OCI-LY7 (cell line): Measurements from ENCODE around the gene AP5S1. TPM values are rescaled to one million over a fixed set of nuclear protein-coding genes. Genes with fewer than 3 reads are reported as not detected.

Source experiments
- BruUV-seq: library from RNA; stranded (reverse); fragments of 400-500 nt; replicated peaks from 2 replicates; lab custom pipeline; 2021; lab: Mats Ljungman, UMichigan
- CTCF ChIA-PET: fragments of 300-600 bp; sonication (Branson Sonifier 250); formaldehyde crosslinking; loops from one replicate; lab custom pipeline; 2022; ENCODE audit warnings: antibody characterized with exemption; ENCODE audit not compliant: unreplicated experiment; lab: Charles Lee
- POLR2A ChIA-PET: fragments of 300-600 bp; sonication (Branson Sonifier 250); formaldehyde crosslinking; loops from one replicate; lab custom pipeline; 2022; ENCODE audit warnings: antibody characterized with exemption; lab: Charles Lee
- DNase-seq: peaks from one replicate; pipeline ENCODE4 v3.0.0-alpha.2; 2015; ENCODE audit warnings: low spot score
- H2AFZ ChIP-seq: fragments of 200-600 bp; sonication (generic), shearing (Covaris generic); 2 replicates; pipeline ENCODE4 v1.6.1; 2014; ENCODE audit warnings: mild to moderate bottlenecking, antibody characterized with exemption, low read length, moderate library complexity
- H3K27ac ChIP-seq: fragments of 200-600 bp; sonication (generic); 2 replicates; pipeline ENCODE4 v1.5.1; 2014; ENCODE audit warnings: mixed run types, low read depth, mild to moderate bottlenecking, moderate library complexity, low read length, inconsistent platforms; ENCODE audit not compliant: poor library complexity, severe bottlenecking
- H3K36me3 ChIP-seq: fragments of 200-600 bp; sonication (generic); 2 replicates; pipeline ENCODE4 v1.6.1; 2014; ENCODE audit warnings: mild to moderate bottlenecking, antibody characterized with exemption, low read length, moderate library complexity, mixed read lengths; ENCODE audit not compliant: insufficient read depth
- H3K4me1 ChIP-seq: fragments of 200-600 bp; sonication (generic); 2 replicates; pipeline ENCODE4 v1.5.1; 2014; ENCODE audit warnings: mild to moderate bottlenecking, low read length; ENCODE audit not compliant: insufficient read depth, poor library complexity, severe bottlenecking
- H3K4me2 ChIP-seq: fragments of 200-600 bp; sonication (generic); 2 replicates; pipeline ENCODE4 v1.6.1; 2014; ENCODE audit warnings: mild to moderate bottlenecking, low read length
- H3K4me3 ChIP-seq: fragments of 200-600 bp; sonication (generic); 2 replicates; pipeline ENCODE4 v1.5.1; 2014; ENCODE audit warnings: mild to moderate bottlenecking, low read depth, low read length; ENCODE audit not compliant: poor library complexity, severe bottlenecking
- H3K79me2 ChIP-seq: fragments of 200-600 bp; sonication (generic); 2 replicates; pipeline ENCODE4 v1.6.1; 2016; ENCODE audit warnings: low read depth, mild to moderate bottlenecking, low read length, moderate library complexity, mixed read lengths; ENCODE audit not compliant: insufficient read depth
- H3K9me2 ChIP-seq: fragments of 200-600 bp; sonication (generic); 2 replicates; pipeline ENCODE4 v1.6.1; 2016; ENCODE audit warnings: mild to moderate bottlenecking, low read length, mixed read lengths; ENCODE audit not compliant: insufficient read depth
- H3K9me3 ChIP-seq: fragments of 200-600 bp; sonication (generic); 2 replicates; pipeline ENCODE4 v1.6.1; 2014; ENCODE audit warnings: mild to moderate bottlenecking, mixed run types, low read length, mixed read lengths
- H4K20me1 ChIP-seq: fragments of 200-600 bp; sonication (generic); 2 replicates; pipeline ENCODE4 v1.6.1; 2014; ENCODE audit warnings: mild to moderate bottlenecking, antibody characterized with exemption, low read length, moderate library complexity, mixed read lengths; ENCODE audit not compliant: insufficient read depth
- CTCF ChIP-seq: fragments of 200-600 bp; sonication (generic); conservative IDR thresholded peaks from 2 replicates; pipeline ENCODE4 v1.5.1; 2014; ENCODE audit warnings: mild to moderate bottlenecking, antibody characterized with exemption, low read length, moderate library complexity, mixed read lengths
- EZH2phosphoT487 ChIP-seq: fragments of 200-600 bp; sonication (generic); IDR thresholded peaks from 2 replicates; pipeline ENCODE4 v1.6.1; 2018; ENCODE audit warnings: low read depth, borderline replicate concordance, mild to moderate bottlenecking, mixed run types, antibody characterized with exemption, low read length, moderate library complexity, mixed read lengths
- intact Hi-C: fragments of 100-400 bp; cut with micrococcal nuclease; formaldehyde crosslinking; loops from one replicate; pipeline ENCODE4 v1.10.0; 2022; ENCODE audit not compliant: unreplicated experiment
- total RNA-seq, 2 experiments: library from RNA; depleted of rRNA in 1 of 2; stranded (reverse); fragments of >200 nt in 1 of 2; shearing (Covaris generic) in 1 of 2; gene quantifications; 2 replicates each; pipeline ENCODE4 v1.2.3, GENCODE V29; 2014 to 2022

Gene AP5S1
- total RNA-seq, 2 experiments from 2014 or later = 9.8 to 12.1 TPM

GRCh38 chr20:3862333-3862732, 42.0 kb downstream of the AP5S1 start:
- POLR2A ChIA-PET = no interaction called here

GRCh38 chr20:3863317-3863716, 43.0 kb downstream of the AP5S1 start:
- peak; percentile 30 for DNase-seq
- POLR2A ChIA-PET = no interaction called here

More at GRCh38 chr20:3862333-3862732, 42.0 kb downstream of the AP5S1 start:
- Histone ChIP-seq H3K27ac (no peak overlapping the region), H3K4me2 (no peak overlapping the region), H3K4me3 (no peak overlapping the region), H3K79me2 (no peaks in the 10 kb centered on the region), H3K9me3 (peaks cover 6% of the 10 kb centered on the region; the same call in 1 of the 2 replicates), H3K36me3 (peaks cover 78% of the 10 kb centered on the region), H2AFZ (no peak overlapping the region), H3K9me2 (no peaks in the 10 kb centered on the region), H3K4me1 (no peaks in the 10 kb centered on the region), H4K20me1 (no peaks in the 10 kb centered on the region)
- intact Hi-C loops = no loop called here
- no TSS peak for BruUV-seq
- no peak for DNase-seq
- CTCF ChIA-PET = no interaction called here
- TF ChIP-seq CTCF (no peak), EZH2phosphoT487 (no peak)

More at GRCh38 chr20:3863317-3863716, 43.0 kb downstream of the AP5S1 start:
- Histone ChIP-seq H3K9me2 (no peaks in the 10 kb centered on the region), H3K79me2 (no peaks in the 10 kb centered on the region), H3K4me2 (no peak overlapping the region), H3K9me3 (peaks cover 6% of the 10 kb centered on the region; the same call in 1 of the 2 replicates), H3K4me1 (no peaks in the 10 kb centered on the region), H3K4me3 (no peak overlapping the region), H2AFZ (no peak overlapping the region), H4K20me1 (no peaks in the 10 kb centered on the region), H3K27ac (no peak overlapping the region), H3K36me3 (peaks cover 77% of the 10 kb centered on the region)
- TF ChIP-seq EZH2phosphoT487 (no peak), CTCF (no peak)
- intact Hi-C loops = no loop called here
- CTCF ChIA-PET = no interaction called here
- no TSS peak for BruUV-seq
